HepG2 (cell line): Measurements from ENCODE around the gene KLF9. TPM values are rescaled to one million over a fixed set of nuclear protein-coding genes. Genes with fewer than 3 reads are reported as not detected.

Source experiments
- ATF7 ChIP-seq, 2 experiments: fragments of 450-650 bp in 1 of 2; sonication (generic) in 1 of 2; formaldehyde crosslinking in 1 of 2; IDR thresholded peaks; 2 replicates each; pipeline versions ENCODE4 v1.4.0 to v1.6.1; 2016 to 2020; ENCODE audit warnings: antibody characterized with exemption in 1 of 2, mild to moderate bottlenecking in 1 of 2, missing genetic modification reagents in 1 of 2
- CC2D1A ChIP-seq: sonication (generic); formaldehyde crosslinking; IDR thresholded peaks from 2 replicates; pipeline ENCODE4 v1.8.1; 2023; ENCODE audit warnings: mild to moderate bottlenecking, missing genetic modification reagents
- DNMT1 ChIP-seq: sonication (generic); formaldehyde crosslinking; IDR thresholded peaks from 2 replicates; pipeline ENCODE4 v1.5.1; 2020; ENCODE audit warnings: mild to moderate bottlenecking, missing genetic modification reagents
- FOXO1 ChIP-seq: sonication (generic); formaldehyde crosslinking; IDR thresholded peaks from 2 replicates; pipeline ENCODE4 v1.4.0; 2020; ENCODE audit warnings: missing genetic modification reagents
- GATAD1 ChIP-seq: IDR thresholded peaks from 2 replicates; pipeline ENCODE4 v1.6.1; 2016; ENCODE audit warnings: missing genetic modification reagents, missing compliant biosample characterization
- HNRNPH1 ChIP-seq: fragments of 200-400 bp; formaldehyde crosslinking; optimal IDR thresholded peaks from 2 replicates; pipeline ENCODE3; 2017; ENCODE audit warnings: mild to moderate bottlenecking, low read depth, low read length
- HOXA9 ChIP-seq: sonication (generic); formaldehyde crosslinking; IDR thresholded peaks from 2 replicates; pipeline ENCODE4 v1.8.1; 2022; ENCODE audit warnings: missing genetic modification reagents, mild to moderate bottlenecking, moderate library complexity, borderline replicate concordance
- IRF9 ChIP-seq: sonication (generic); formaldehyde crosslinking; IDR thresholded peaks from 2 replicates; pipeline ENCODE4 v1.8.0; 2022; ENCODE audit warnings: missing genetic modification reagents, mild to moderate bottlenecking, borderline replicate concordance
- JDP2 ChIP-seq: sonication (generic); formaldehyde crosslinking; IDR thresholded peaks from 2 replicates; pipeline ENCODE4 v1.8.1; 2022; ENCODE audit warnings: missing genetic modification reagents, borderline replicate concordance
- JUND ChIP-seq: sonication (generic); formaldehyde crosslinking; IDR thresholded peaks from 2 replicates; pipeline ENCODE4 v1.8.0; 2022; ENCODE audit warnings: mild to moderate bottlenecking, missing genetic modification reagents
- KDM1A ChIP-seq: IDR thresholded peaks from 2 replicates; pipeline ENCODE4 v1.6.1; 2016; ENCODE audit warnings: missing compliant biosample characterization
- KLF13 ChIP-seq: sonication (generic); formaldehyde crosslinking; IDR thresholded peaks from 2 replicates; pipeline ENCODE4 v1.4.0; 2020; ENCODE audit warnings: mild to moderate bottlenecking, missing genetic modification reagents
- MATR3 ChIP-seq: sonication (generic); formaldehyde crosslinking; IDR thresholded peaks from 2 replicates; pipeline ENCODE4 v1.4.0; 2020; ENCODE audit warnings: missing genetic modification reagents
- PHF20 ChIP-seq: sonication (generic); formaldehyde crosslinking; IDR thresholded peaks from 2 replicates; pipeline ENCODE4 v1.5.0; 2020; ENCODE audit warnings: mild to moderate bottlenecking, missing genetic modification reagents
- PITX1 ChIP-seq: sonication (generic); formaldehyde crosslinking; IDR thresholded peaks from 2 replicates; pipeline ENCODE4 v1.5.1; 2020; ENCODE audit warnings: mild to moderate bottlenecking, missing genetic modification reagents
- RBM22 ChIP-seq: fragments of 200-400 bp; formaldehyde crosslinking; optimal IDR thresholded peaks from 2 replicates; pipeline ENCODE3; 2017; ENCODE audit warnings: mild to moderate bottlenecking, low read length, moderate library complexity
- STAT6 ChIP-seq: sonication (generic); formaldehyde crosslinking; IDR thresholded peaks from 2 replicates; pipeline ENCODE4 v1.4.0; 2020; ENCODE audit warnings: missing genetic modification reagents, mild to moderate bottlenecking, borderline replicate concordance
- TEAD2 ChIP-seq: sonication (generic); formaldehyde crosslinking; IDR thresholded peaks from 2 replicates; pipeline ENCODE4 v1.9.0; 2021; ENCODE audit warnings: missing genetic modification reagents
- ZNF207 ChIP-seq: fragments of 450-650 bp; IDR thresholded peaks from 2 replicates; pipeline ENCODE4 v1.6.1; 2016; ENCODE audit warnings: antibody characterized with exemption, borderline replicate concordance
- ZNF331 ChIP-seq: sonication (generic); formaldehyde crosslinking; IDR thresholded peaks from 2 replicates; pipeline ENCODE4 v1.4.0; 2020; ENCODE audit warnings: missing genetic modification reagents
- ZNF33A ChIP-seq: sonication (generic); formaldehyde crosslinking; IDR thresholded peaks from 2 replicates; pipeline ENCODE4 v1.5.1; 2020; ENCODE audit warnings: missing genetic modification reagents, mild to moderate bottlenecking, moderate library complexity, borderline replicate concordance
- ZNF432 ChIP-seq: sonication (generic); formaldehyde crosslinking; IDR thresholded peaks from 2 replicates; pipeline ENCODE4 v1.5.0; 2020; ENCODE audit warnings: missing genetic modification reagents, mild to moderate bottlenecking, borderline replicate concordance
- ZNF614 ChIP-seq: IDR thresholded peaks from 2 replicates; pipeline ENCODE4 v1.6.1; 2018; ENCODE audit warnings: missing biosample characterization, missing genetic modification reagents, inconsistent platforms, borderline replicate concordance
- ZNF768 ChIP-seq: sonication (generic); formaldehyde crosslinking; IDR thresholded peaks from 2 replicates; pipeline ENCODE4 v1.4.0; 2020; ENCODE audit warnings: missing genetic modification reagents
- ZNF776 ChIP-seq: sonication (generic); formaldehyde crosslinking; IDR thresholded peaks from 2 replicates; pipeline ENCODE4 v1.4.0; 2020; ENCODE audit warnings: mild to moderate bottlenecking, missing genetic modification reagents
- ZNF83 ChIP-seq: sonication (generic); formaldehyde crosslinking; IDR thresholded peaks from 2 replicates; pipeline ENCODE4 v1.4.0; 2020; ENCODE audit warnings: missing genetic modification reagents, mild to moderate bottlenecking, borderline replicate concordance
- ZSCAN25 ChIP-seq: sonication (generic); formaldehyde crosslinking; IDR thresholded peaks from 2 replicates; pipeline ENCODE4 v1.8.0; 2022; ENCODE audit warnings: mild to moderate bottlenecking, missing genetic modification reagents
- ZZZ3 ChIP-seq: sonication (generic); formaldehyde crosslinking; IDR thresholded peaks from 2 replicates; pipeline ENCODE4 v1.4.0; 2020; ENCODE audit warnings: missing genetic modification reagents, mild to moderate bottlenecking, borderline replicate concordance
- polyA plus RNA-seq, 8 experiments: library from polyadenylated mRNA; depleted of rRNA in 3 of 8; stranded (reverse) in 7 of 8; unstranded in 1 of 8; fragments of >200 nt; fragmentation: Illumina TruSeq in 4 of 8; extraction: Trizol in 4 of 8; gene quantifications; 2 replicates each; pipeline versions ENCODE4 v1.2.1 to v1.2.3, GENCODE V29; 2011 to 2016; ENCODE audit warnings: low read depth in 4 of 8, missing spikeins in 1 of 8, mixed read lengths in 1 of 8; ENCODE audit not compliant: insufficient read depth in 1 of 8
- total RNA-seq, 5 experiments: library from RNA; depleted of rRNA; stranded (reverse); fragments of >200 nt; fragmentation: Illumina TruSeq; extraction: Trizol; gene quantifications; 2 replicates each; pipeline ENCODE4 v1.2.3, GENCODE V29; 2016; ENCODE audit warnings: low read depth in 1 of 5

The KLF9 gene
- total and polyA plus RNA-seq, 2 of the 13 experiments (the other 11 are each of a cell fraction or from before 2014, with no cell fraction given), result 5.7 to 7.2 TPM

GRCh38 chr9:70420441-70421271, 6.2 kb upstream of the KLF9 start (continued):
- no peak for TF ChIP-seq JUND
- TF ChIP-seq JDP2 (CRISPR knock-in tag), result no peak
- peak; percentile 68; the same call in 1 of the 2 replicates for TF ChIP-seq ZNF776 (CRISPR knock-in tag)
- TF ChIP-seq IRF9, result 0 out of 2 replicates have a peak, but pooled peaks have one; percentile 75
- TF ChIP-seq ZNF83, result no peak
- peak; percentile 73 for TF ChIP-seq FOXO1 (CRISPR knock-in tag)
- TF ChIP-seq HOXA9, result 0 out of 2 replicates have a peak, but pooled peaks have one; percentile 20
- no peak for TF ChIP-seq ZNF207
- TF ChIP-seq ZNF768 (CRISPR knock-in tag), result no peak
- TF ChIP-seq HNRNPH1, result peak; percentile 27
- no peak for TF ChIP-seq DNMT1 (CRISPR knock-in tag)
- TF ChIP-seq KDM1A (CRISPR knock-in tag), result no peak
- no peak for TF ChIP-seq MATR3 (CRISPR knock-in tag)
- no peak for TF ChIP-seq TEAD2
- no peak for TF ChIP-seq ZNF33A (CRISPR knock-in tag)
- no peak for TF ChIP-seq ZNF331 (CRISPR knock-in tag)
- TF ChIP-seq KLF13 (CRISPR knock-in tag), result no peak
- TF ChIP-seq PITX1 (CRISPR knock-in tag), result peak; percentile 31; the same call in 1 of the 2 replicates
- peak; percentile 63; the same call in 1 of the 2 replicates for TF ChIP-seq ZNF614 (CRISPR knock-in tag)
- TF ChIP-seq ZSCAN25 (CRISPR knock-in tag), result peak; percentile 69
- no peak for TF ChIP-seq ATF7 (IDR thresholded peaks at IDR 0.05)
- no peak for TF ChIP-seq ATF7 (CRISPR knock-in tag; IDR thresholded peaks at IDR 0.05)
- no peak for TF ChIP-seq STAT6 (CRISPR knock-in tag)
- no peak; the same call in none of the 2 replicates for TF ChIP-seq GATAD1 (CRISPR knock-in tag)
- TF ChIP-seq ZZZ3 (CRISPR knock-in tag), result no peak
- no peak for TF ChIP-seq PHF20 (CRISPR knock-in tag)
- TF ChIP-seq ZNF432 (CRISPR knock-in tag), result no peak
- peak; percentile 31 for TF ChIP-seq RBM22
- TF ChIP-seq CC2D1A (CRISPR knock-in tag), result no peak
